Measurements from ENCODE around the gene VWCE.

Gene VWCE

GRCh38 chr11:61294717-61295595 is at the start of gene VWCE:
Gene VWCE, minus strand, starts transcription at chr11:61295316. Its CDS starts 279 bp downstream, at chr11:61295037.
- no peak for DNase-seq

- DNase-seq: no peak
These were observed 49.0 kb upstream of the VWCE start for GRCh38 chr11:61343792-61344745.

GRCh38 chr11:61342207-61342803 is 47.2 kb upstream of the VWCE start:
- no peak for DNase-seq

GRCh38 chr11:61341706-61342105 is 46.6 kb upstream of the VWCE start:
- DNase-seq: no peak

GRCh38 chr11:61340979-61341378 is 45.9 kb upstream of the VWCE start:
- no peak for DNase-seq

GRCh38 chr11:61339490-61339878 is 44.4 kb upstream of the VWCE start:
- DNase-seq: no peak

GRCh38 chr11:61338783-61339489 is 43.8 kb upstream of the VWCE start:
- no peak for DNase-seq

GRCh38 chr11:61337706-61338470 is 42.8 kb upstream of the VWCE start:
- DNase-seq: no peak

GRCh38 chr11:61336171-61336935 is 41.2 kb upstream of the VWCE start:
- DNase-seq: peak in 1 of 2 experiments; percentile 56

- no peak for DNase-seq
These were observed 40.2 kb upstream of the VWCE start for GRCh38 chr11:61335355-61335710.

- no peak for DNase-seq
These were observed 39.6 kb upstream of the VWCE start for GRCh38 chr11:61334434-61335354.

GRCh38 chr11:61333550-61334433 is 38.7 kb upstream of the VWCE start:
- no peak for DNase-seq

GRCh38 chr11:61332797-61333549 is 37.9 kb upstream of the VWCE start, which contains the start of the genes DDB1 and TKFC:
Gene DDB1, minus strand, starts transcription at chr11:61333105. Its CDS starts 137 bp downstream, at chr11:61332968.
Gene TKFC, plus strand, starts transcription at chr11:61333228. Its CDS starts 1,501 bp downstream, at chr11:61334729.
- peak; percentile 79 to 88 for DNase-seq

- no peak for DNase-seq
These were observed 37.2 kb upstream of the VWCE start for GRCh38 chr11:61332281-61332796.

GRCh38 chr11:61331651-61332050 is 36.5 kb upstream of the VWCE start:
- DNase-seq: no peak

- no peak for DNase-seq
These were observed 34.8 kb upstream of the VWCE start for GRCh38 chr11:61329871-61330270.

GRCh38 chr11:61328351-61328750 is 33.2 kb upstream of the VWCE start:
- DNase-seq: no peak

GRCh38 chr11:61327669-61328071 is 32.6 kb upstream of the VWCE start:
- no peak for DNase-seq
